AG09319 (cell line): Measurements from ENCODE around the gene ADK.

Experiments
- DNase-seq: peaks from one replicate; pipeline ENCODE4 v3.0.0-alpha.2; 2010; ENCODE audit warnings: low read depth; ENCODE audit errors: extremely low read depth
- TF ChIP-seq, protein P1 (sequence below): IDR thresholded peaks from 2 replicates; pipeline ENCODE4 v1.5.1; 2011; ENCODE audit warnings: low read depth, mild to moderate bottlenecking, inconsistent platforms, low read length, moderate library complexity

Gene ADK

DNA sequence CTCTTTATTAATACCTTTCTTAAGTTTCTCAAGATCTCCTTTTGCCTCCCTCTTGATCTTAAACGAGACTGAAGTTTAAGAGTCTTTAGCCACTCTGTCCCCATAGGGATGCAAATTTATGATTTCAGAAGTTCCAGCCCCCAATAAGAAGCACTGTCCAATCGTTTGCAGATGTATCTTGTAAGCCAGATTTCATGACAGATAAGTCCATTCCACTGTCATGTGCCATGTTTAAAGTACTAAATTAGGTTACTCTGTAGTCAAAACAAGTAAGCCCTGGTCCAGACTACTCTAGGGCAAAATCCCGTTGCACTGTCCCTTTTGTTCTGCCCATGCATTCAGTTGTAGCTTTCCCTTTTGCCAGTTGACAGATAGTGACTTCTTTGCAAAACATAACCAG, 518.2 kb downstream of the ADK start:
- TF ChIP-seq, protein P1, sequence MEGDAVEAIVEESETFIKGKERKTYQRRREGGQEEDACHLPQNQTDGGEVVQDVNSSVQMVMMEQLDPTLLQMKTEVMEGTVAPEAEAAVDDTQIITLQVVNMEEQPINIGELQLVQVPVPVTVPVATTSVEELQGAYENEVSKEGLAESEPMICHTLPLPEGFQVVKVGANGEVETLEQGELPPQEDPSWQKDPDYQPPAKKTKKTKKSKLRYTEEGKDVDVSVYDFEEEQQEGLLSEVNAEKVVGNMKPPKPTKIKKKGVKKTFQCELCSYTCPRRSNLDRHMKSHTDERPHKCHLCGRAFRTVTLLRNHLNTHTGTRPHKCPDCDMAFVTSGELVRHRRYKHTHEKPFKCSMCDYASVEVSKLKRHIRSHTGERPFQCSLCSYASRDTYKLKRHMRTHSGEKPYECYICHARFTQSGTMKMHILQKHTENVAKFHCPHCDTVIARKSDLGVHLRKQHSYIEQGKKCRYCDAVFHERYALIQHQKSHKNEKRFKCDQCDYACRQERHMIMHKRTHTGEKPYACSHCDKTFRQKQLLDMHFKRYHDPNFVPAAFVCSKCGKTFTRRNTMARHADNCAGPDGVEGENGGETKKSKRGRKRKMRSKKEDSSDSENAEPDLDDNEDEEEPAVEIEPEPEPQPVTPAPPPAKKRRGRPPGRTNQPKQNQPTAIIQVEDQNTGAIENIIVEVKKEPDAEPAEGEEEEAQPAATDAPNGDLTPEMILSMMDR: no peak
- no peak for DNase-seq

GRCh38 chr10:74671716-74672115, 520.7 kb downstream of the ADK start:
- TF ChIP-seq, protein P1: no peak
- DNase-seq: no peak

DNA sequence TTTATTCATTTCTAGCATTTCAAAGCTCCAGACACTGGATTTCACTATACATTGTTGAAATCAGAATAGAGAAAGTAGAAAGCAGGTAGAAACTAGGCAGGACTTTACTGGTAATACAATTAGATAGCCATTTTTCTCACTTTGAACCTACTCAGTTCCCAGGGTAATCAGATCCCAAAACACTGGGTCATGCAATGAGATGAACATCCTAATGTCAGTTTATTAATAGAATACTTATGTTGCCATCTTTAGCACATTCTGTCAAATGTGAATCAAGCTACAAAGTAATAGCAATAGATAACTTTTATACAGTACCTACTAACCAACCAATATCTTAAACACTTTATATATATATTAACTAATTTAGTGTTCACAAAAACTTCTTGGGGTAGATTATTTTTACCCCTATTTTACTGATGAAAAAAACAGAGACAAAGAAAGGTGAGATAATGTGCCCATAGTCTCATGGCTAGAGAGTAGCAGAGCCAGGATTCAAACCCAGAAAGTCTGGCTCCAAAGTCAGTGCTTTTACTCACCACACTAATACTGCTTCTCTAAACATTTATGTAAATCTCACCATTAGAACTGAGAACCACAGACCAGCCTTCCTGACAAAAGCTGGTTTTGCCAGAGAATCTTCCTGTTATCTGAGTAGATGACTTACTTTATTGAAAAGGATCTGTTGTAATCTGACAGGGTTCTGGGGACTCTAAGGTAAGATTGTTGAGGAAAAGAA, 521.6 kb downstream of the ADK start:
- no peak for DNase-seq
- TF ChIP-seq, protein P1: no peak

DNA sequence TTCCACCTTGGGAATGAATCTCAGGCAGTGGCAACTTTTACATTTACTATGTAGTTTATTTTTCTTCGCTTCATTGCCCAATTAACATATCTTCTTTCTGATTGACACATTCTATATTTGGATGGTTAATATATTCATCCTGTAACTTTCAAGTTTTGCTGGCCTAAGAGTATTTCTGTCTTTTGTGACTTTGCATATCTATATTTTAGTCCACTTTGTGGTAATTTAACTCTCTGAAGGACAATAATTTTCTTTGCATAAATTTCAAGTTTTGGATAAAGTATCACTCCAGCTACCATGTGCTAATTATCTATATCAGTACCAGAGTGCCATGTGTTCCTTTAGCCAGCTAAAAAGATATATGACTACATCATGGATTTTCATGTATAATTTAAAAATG, 523.9 kb downstream of the ADK start:
- no peak for DNase-seq
- TF ChIP-seq, protein P1: no peak

DNA sequence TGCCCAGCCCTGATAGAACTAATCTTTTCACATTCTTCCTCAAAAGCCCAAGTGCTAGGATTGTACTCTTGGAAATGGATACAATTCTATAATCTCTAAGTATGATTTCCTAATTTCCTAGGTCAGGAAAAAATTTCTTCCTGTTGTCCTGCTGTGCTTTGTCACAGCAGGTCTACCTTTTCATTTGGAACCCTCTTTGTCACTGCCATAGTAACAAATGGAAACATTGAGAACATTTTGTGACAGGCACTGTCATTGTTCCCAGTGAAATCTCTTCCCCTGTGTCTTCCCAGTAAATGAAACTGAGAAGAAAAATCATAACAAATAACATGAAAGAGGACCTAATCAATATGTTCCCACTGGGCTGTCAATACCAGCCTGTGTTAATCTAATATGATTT, 524.5 kb downstream of the ADK start:
- DNase-seq: no peak

GRCh38 chr10:74677951-74678350, 526.9 kb downstream of the ADK start:
- TF ChIP-seq, protein P1: no peak
- DNase-seq: no peak

More for the DNA sequence above, 524.5 kb downstream of the ADK start:
- TF ChIP-seq, protein P1: no peak

GRCh38 chr10:74681917-74682627, 531.1 kb downstream of the ADK start:
- no peak for DNase-seq
- TF ChIP-seq, protein P1: no peak
